Heart right ventricle (tissue), 16 donors: ENCODE measurements around the gene SEMA3A. TPM values are rescaled to one million over a fixed set of nuclear protein-coding genes. Genes with fewer than 3 reads are reported as not detected.
A peak's percentile ranks its signal among the peaks of the same experiment; 100 is the strongest.

ENCODE experiments used
- ATAC-seq, 8 donors: fragments of 200-7000 bp; cut with Tn5 transposase; one replicate each; pipeline ENCODE4 v1.9.1; 2020; ENCODE audit warnings: mild to moderate bottlenecking in 8 of 8, moderate library complexity in 8 of 8, moderate number of reproducible peaks in 1 of 8
- DNase-seq, 2 donors: peaks; one replicate each; pipeline ENCODE4 v3.0.0-alpha.2; 2020
- H3K27ac ChIP-seq, 10 donors: fragments of 200-600 bp; sonication (generic) in 2 of 10; one replicate each; pipeline versions ENCODE4 v1.5.0 to v1.8.0; 2020 to 2022; ENCODE audit warnings: mild to moderate bottlenecking in 3 of 10
- H3K27me3 ChIP-seq, 7 donors: fragments of 200-600 bp; one replicate each; pipeline ENCODE4 v1.8.0; 2021 to 2022; ENCODE audit warnings: mild to moderate bottlenecking in 2 of 7
- H3K36me3 ChIP-seq, 9 donors: fragments of 200-600 bp; sonication (generic) in 1 of 9; one replicate each; pipeline versions ENCODE4 v1.5.0 to v1.8.0; 2020 to 2022; ENCODE audit warnings: mild to moderate bottlenecking in 2 of 9
- H3K4me1 ChIP-seq, 9 donors: fragments of 200-600 bp; sonication (generic) in 1 of 9; one replicate each; pipeline versions ENCODE4 v1.5.0 to v1.8.0; 2020 to 2022; ENCODE audit warnings: mild to moderate bottlenecking in 4 of 9
- H3K4me3 ChIP-seq, 10 donors: fragments of 200-600 bp; sonication (generic) in 2 of 10; one replicate each; pipeline versions ENCODE4 v1.5.0 to v1.8.0; 2020 to 2022; ENCODE audit warnings: mild to moderate bottlenecking in 7 of 10, moderate library complexity in 2 of 10
- H3K9me3 ChIP-seq, 11 donors: fragments of 200-600 bp in 10 of 11; sonication (generic) in 2 of 11; one replicate each; pipeline versions ENCODE4 v1.5.0 to v1.8.0; 2013 to 2022; ENCODE audit warnings: mild to moderate bottlenecking in 2 of 11, control low read depth in 1 of 11, moderate library complexity in 1 of 11
- WGBS, 2 donors: extraction: QIAGEN DNeasy Blood & Tissue Kit; methylation state at CpG; one replicate each; pipeline ENCODE4 v1.1.7; 2013; ENCODE audit warnings: inconsistent platforms in 1 of 2; 5-methylcytosine and 5-hydroxymethylcytosine counted together
- intact Hi-C, 10 donors: fragments of 100-400 bp; cut with DNase I; formaldehyde crosslinking; loops; one replicate each; pipeline versions ENCODE4 v1.11.1 to v1.14.2; 2022
- polyA plus RNA-seq, 2 donors: library from polyadenylated mRNA; stranded (reverse); fragments of 200-250 nt; gene quantifications; one replicate each; pipeline ENCODE4 v1.2.3, GENCODE V29; 2013
- total RNA-seq, 10 donors: library from RNA; stranded (reverse); fragmentation: NEBNext Ultra II Directional in 3 of 10; extraction: Animal tissue kit (Norgen Biotek cat#: 25700) in 3 of 10; gene quantifications; one replicate each; pipeline versions ENCODE4 v1.2.1 to v1.2.4, GENCODE V29; 2021 to 2023
- TF ChIP-seq, protein P1 (sequence below), 9 donors: fragments of 200-600 bp; sonication (generic) in 2 of 9; IDR thresholded peaks; one replicate each; pipeline versions ENCODE4 v1.5.0 to v1.8.0; 2021 to 2022; ENCODE audit warnings: antibody characterized with exemption in 9 of 9, mild to moderate bottlenecking in 5 of 9, moderate library complexity in 1 of 9
- donor health status: Arrhythmogenic right ventricular cardiomyopathy.
- donor health status: ischemic (EF 13 %, LVEDD 7.1; RV severe dilation, severe dysfunction).
- donor health status: healthy with polysubstance abuse.
- donor health status: DM: no; HTN: yes; CAD: no.
- donor health status: DM: no; HTN: no; CAD: no.
- donor health status: ischemic (EF 25% LVEDD 6.9; RV normal size, moderate dysfunction).
- donor health status: ischemic (EF 25% LVEDD 5.7; RV mildly dilated, moderate dysfunction).
- donor health status: healthy.
- donor health status: DM: yes; HTN: yes; CAD: no.
- donor health status: Ischemic cardiomyopathy.
- donor health status: ischemic (EF 35%, LVEDD 5.7; RV mildly dilated, moderate dysfunction).
- donor health status: nonischemic (EF 11% LVEDD 7.7; RV severe dilation, severe dysfunction).
- donor health status: DM: yes; HTN: yes; CAD: no.
- donor health status: PGD.
- donor health status: ischemic (EF 29% LVEDD 5.4; RV normal size, mild dysfunction).
- donor health status: nonischemic (EF 23%, LVEDD 6.1; RV moderate dilation, normal function).

Gene SEMA3A
- total and polyA plus RNA-seq, 12 donors: 0.19 to 5.3 (median 1.5) TPM

DNA sequence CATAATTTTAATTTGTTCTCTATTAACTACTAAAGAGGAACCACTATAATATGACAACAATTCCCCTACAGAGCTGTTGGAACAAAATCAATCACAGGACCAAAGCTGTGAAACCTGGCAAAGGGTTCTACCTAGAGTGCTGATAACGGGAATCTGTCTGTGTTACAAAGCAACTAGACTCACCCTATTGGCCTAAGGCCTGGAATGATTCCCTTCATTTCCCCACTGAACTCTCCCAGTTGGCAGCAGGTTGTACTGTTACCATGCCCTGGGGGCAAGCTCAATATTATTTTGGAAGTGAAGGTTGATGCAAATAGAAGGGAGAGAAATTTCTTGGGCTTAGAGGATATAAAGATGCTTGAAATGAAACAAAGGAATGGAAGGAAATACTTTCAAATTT lies 81.8 kb downstream of the SEMA3A start:
- DNase-seq (peak in 1 of 2 donors; percentile 32), ATAC-seq (peak; percentile 76 to 99 (median 92))
- intact Hi-C loops: no loop called here
- no peak overlapping the region for H3K4me3 ChIP-seq
- peak overlapping the region in 3 of 10 donors; percentile 31 to 45 (median 43) for H3K27ac ChIP-seq
- H3K36me3 ChIP-seq: no peaks in the 10 kb centered on the region
- peaks cover 0 to 38% (median 27%) of the 10 kb centered on the region in 9 donors for H3K4me1 ChIP-seq
- no peaks in the 10 kb centered on the region for H3K9me3 ChIP-seq
- 13 to 15% methylated on average over 1 of the region's 1 CpG for WGBS, 2 donors
- H3K27me3 ChIP-seq: no peaks in the 10 kb centered on the region
- TF ChIP-seq, protein P1, sequence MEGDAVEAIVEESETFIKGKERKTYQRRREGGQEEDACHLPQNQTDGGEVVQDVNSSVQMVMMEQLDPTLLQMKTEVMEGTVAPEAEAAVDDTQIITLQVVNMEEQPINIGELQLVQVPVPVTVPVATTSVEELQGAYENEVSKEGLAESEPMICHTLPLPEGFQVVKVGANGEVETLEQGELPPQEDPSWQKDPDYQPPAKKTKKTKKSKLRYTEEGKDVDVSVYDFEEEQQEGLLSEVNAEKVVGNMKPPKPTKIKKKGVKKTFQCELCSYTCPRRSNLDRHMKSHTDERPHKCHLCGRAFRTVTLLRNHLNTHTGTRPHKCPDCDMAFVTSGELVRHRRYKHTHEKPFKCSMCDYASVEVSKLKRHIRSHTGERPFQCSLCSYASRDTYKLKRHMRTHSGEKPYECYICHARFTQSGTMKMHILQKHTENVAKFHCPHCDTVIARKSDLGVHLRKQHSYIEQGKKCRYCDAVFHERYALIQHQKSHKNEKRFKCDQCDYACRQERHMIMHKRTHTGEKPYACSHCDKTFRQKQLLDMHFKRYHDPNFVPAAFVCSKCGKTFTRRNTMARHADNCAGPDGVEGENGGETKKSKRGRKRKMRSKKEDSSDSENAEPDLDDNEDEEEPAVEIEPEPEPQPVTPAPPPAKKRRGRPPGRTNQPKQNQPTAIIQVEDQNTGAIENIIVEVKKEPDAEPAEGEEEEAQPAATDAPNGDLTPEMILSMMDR (IDR thresholded peaks at IDR 0.05): no peak

DNA sequence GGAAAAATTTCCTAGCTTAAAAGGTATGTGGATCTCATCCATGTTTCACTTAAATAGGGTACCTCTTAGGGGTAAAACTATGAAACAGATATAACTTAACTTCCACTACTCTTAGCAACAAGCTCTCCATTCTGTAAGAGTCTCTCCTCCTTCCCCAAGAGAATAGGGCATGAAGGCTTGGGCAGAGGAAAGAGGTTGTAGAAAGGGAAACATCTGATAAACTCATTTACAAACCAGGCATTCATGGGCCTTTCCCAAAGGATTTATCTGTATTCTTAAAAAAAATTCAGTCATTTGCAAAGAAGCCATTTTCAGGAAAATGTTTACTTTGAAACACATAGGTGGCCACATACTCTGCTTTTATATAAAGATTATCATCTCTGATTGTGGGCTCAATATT lies 82.7 kb downstream of the SEMA3A start:
- H3K27me3 ChIP-seq: no peaks in the 10 kb centered on the region
- H3K27ac ChIP-seq: no peak overlapping the region
- intact Hi-C loops: no loop called here
- TF ChIP-seq, protein P1 (IDR thresholded peaks at IDR 0.05): no peak
- no peaks in the 10 kb centered on the region for H3K36me3 ChIP-seq
- H3K4me1 ChIP-seq: peaks cover 0 to 38% (median 27%) of the 10 kb centered on the region in 9 donors
- DNase-seq (no peak), ATAC-seq (no peak)
- H3K4me3 ChIP-seq: no peak overlapping the region
- H3K9me3 ChIP-seq: no peaks in the 10 kb centered on the region

DNA sequence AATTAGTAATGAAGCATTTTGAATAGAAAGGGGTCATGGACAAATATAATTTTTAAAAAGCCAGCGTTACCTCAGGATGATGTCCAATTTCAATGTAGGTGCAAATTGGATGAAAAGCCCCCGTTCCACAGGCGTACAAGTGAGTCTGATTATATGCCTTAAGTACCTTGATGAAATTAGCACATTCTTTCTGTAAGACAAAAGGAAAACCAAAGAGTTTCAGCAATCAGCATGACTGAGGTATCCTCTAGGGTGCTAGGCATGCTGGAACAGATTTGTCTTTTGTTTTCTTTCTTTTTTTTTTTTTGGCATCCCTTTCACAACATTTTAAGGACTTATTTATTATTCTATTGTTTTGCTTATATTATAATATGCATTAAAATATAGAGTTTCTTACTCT lies 84.2 kb downstream of the SEMA3A start:
- Histone ChIP-seq H3K9me3 (no peaks in the 10 kb centered on the region), H3K36me3 (no peaks in the 10 kb centered on the region), H3K27ac (no peak overlapping the region), H3K27me3 (no peaks in the 10 kb centered on the region), H3K4me3 (no peak overlapping the region), H3K4me1 (peaks cover 0 to 38% (median 28%) of the 10 kb centered on the region in 9 donors)
- TF ChIP-seq, protein P1 (IDR thresholded peaks at IDR 0.05): no peak
- intact Hi-C loops: no loop called here
- ATAC-seq (no peak), DNase-seq (no peak)
- WGBS, 2 donors: 85 to 88% methylated on average over 3 of the region's 3 CpGs

DNA sequence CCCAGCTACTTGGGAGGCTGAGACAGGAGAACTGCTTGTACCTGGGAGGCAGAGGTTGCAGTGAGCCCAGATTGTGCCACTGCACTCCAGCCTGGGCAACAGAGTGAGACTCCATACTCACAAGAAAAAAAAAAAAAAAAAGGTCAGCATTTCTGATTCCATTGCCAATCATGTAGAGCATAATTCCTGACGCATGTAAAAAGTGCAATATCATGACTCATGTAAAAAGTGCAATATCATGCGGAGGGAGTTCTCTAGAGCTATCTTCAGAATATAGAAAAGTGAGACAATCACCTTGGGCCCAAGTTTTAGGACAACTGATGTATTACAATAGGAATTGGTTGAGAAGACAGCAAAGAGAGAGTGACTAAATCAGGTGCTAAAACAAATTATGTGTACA lies 85.8 kb downstream of the SEMA3A start:
- Histone ChIP-seq H3K36me3 (no peaks in the 10 kb centered on the region), H3K27me3 (no peaks in the 10 kb centered on the region), H3K27ac (no peak overlapping the region), H3K4me1 (peaks cover 0 to 28% (median 20%) of the 10 kb centered on the region in 9 donors), H3K9me3 (no peaks in the 10 kb centered on the region), H3K4me3 (no peak overlapping the region)
- 48 to 52% methylated on average over 2 of the region's 2 CpGs for WGBS, 2 donors
- TF ChIP-seq, protein P1 (IDR thresholded peaks at IDR 0.05): no peak
- ATAC-seq (no peak), DNase-seq (no peak)
- intact Hi-C loops: no loop called here
